ENCODE results near the gene NIPBL.
"Not testable (repeated sequence)": the region's sequence is repeated elsewhere in the genome, so short reads cannot be mapped to it uniquely, and the experiment has no call there.

Gene NIPBL

GRCh38 chr5:36904677-36905076, 28.1 kb downstream of the NIPBL start:
- DNase-seq (ENCODE audit: low read depth, low spot score): no peak

GRCh38 chr5:36908544-36909260, 32.1 kb downstream of the NIPBL start:
- DNase-seq (ENCODE audit: low read depth, low spot score): no peak

- no peak for DNase-seq (ENCODE audit: low read depth, low spot score)
Measured at GRCh38 chr5:36915653-36916052, 39.1 kb downstream of the NIPBL start.

GRCh38 chr5:36916614-36917013, 40.0 kb downstream of the NIPBL start:
- DNase-seq (ENCODE audit: low read depth, low spot score): not testable (repeated sequence)

- DNase-seq (ENCODE audit: low read depth, low spot score): not testable (repeated sequence)
Measured at GRCh38 chr5:36917358-36917757, 40.8 kb downstream of the NIPBL start.

- no peak for DNase-seq (ENCODE audit: low read depth, low spot score)
Measured at GRCh38 chr5:36919238-36919637, 42.7 kb downstream of the NIPBL start.

GRCh38 chr5:36919650-36920049, 43.1 kb downstream of the NIPBL start:
- no peak for DNase-seq (ENCODE audit: low read depth, low spot score)

GRCh38 chr5:36928947-36929346, 52.4 kb downstream of the NIPBL start:
- DNase-seq (ENCODE audit: low read depth, low spot score): no peak

GRCh38 chr5:36929438-36929837, 52.9 kb downstream of the NIPBL start:
- no peak for DNase-seq (ENCODE audit: low read depth, low spot score)

- no peak for DNase-seq (ENCODE audit: low read depth, low spot score)
Measured at GRCh38 chr5:36932056-36932455, 55.5 kb downstream of the NIPBL start.

GRCh38 chr5:36932699-36933098, 56.1 kb downstream of the NIPBL start:
- no peak for DNase-seq (ENCODE audit: low read depth, low spot score)

GRCh38 chr5:36934740-36935356, 58.3 kb downstream of the NIPBL start:
- DNase-seq (ENCODE audit: low read depth, low spot score): no peak

GRCh38 chr5:36935805-36936204, 59.2 kb downstream of the NIPBL start:
- no peak for DNase-seq (ENCODE audit: low read depth, low spot score)

GRCh38 chr5:36936309-36936708, 59.7 kb downstream of the NIPBL start:
- no peak for DNase-seq (ENCODE audit: low read depth, low spot score)

GRCh38 chr5:36938129-36938528, 61.6 kb downstream of the NIPBL start:
- no peak for DNase-seq (ENCODE audit: low read depth, low spot score)

- DNase-seq (ENCODE audit: low read depth, low spot score): no peak
Measured at GRCh38 chr5:36939969-36940858, 63.6 kb downstream of the NIPBL start.

- no peak for DNase-seq (ENCODE audit: low read depth, low spot score)
Measured at GRCh38 chr5:36943584-36943983, 67.0 kb downstream of the NIPBL start.

- DNase-seq (ENCODE audit: low read depth, low spot score): no peak
Measured at GRCh38 chr5:36944024-36944423, 67.5 kb downstream of the NIPBL start.

- no peak for DNase-seq (ENCODE audit: low read depth, low spot score)
Measured at GRCh38 chr5:36944607-36945225, 68.1 kb downstream of the NIPBL start.

- no peak for DNase-seq (ENCODE audit: low read depth, low spot score)
Measured at GRCh38 chr5:36945687-36946086, 69.1 kb downstream of the NIPBL start.

- no peak for DNase-seq (ENCODE audit: low read depth, low spot score)
Measured at GRCh38 chr5:36946101-36946500, 69.5 kb downstream of the NIPBL start.

GRCh38 chr5:36948041-36948440, 71.5 kb downstream of the NIPBL start:
- no peak for DNase-seq (ENCODE audit: low read depth, low spot score)
